GM12875 (cell line): Measurements from ENCODE around the gene TLCD3B.

Source experiments
- H3K4me3 ChIP-seq: one replicate; pipeline ENCODE4 v1.5.1; 2011; ENCODE audit warnings: low read depth, low read length, control low read depth
- CTCF ChIP-seq: IDR thresholded peaks from 2 replicates; pipeline ENCODE4 v1.5.1; 2011; ENCODE audit warnings: low read depth, mild to moderate bottlenecking, control low read depth, inconsistent platforms, low read length, moderate library complexity, borderline replicate concordance; ENCODE audit not compliant: insufficient read depth

The TLCD3B gene

DNA sequence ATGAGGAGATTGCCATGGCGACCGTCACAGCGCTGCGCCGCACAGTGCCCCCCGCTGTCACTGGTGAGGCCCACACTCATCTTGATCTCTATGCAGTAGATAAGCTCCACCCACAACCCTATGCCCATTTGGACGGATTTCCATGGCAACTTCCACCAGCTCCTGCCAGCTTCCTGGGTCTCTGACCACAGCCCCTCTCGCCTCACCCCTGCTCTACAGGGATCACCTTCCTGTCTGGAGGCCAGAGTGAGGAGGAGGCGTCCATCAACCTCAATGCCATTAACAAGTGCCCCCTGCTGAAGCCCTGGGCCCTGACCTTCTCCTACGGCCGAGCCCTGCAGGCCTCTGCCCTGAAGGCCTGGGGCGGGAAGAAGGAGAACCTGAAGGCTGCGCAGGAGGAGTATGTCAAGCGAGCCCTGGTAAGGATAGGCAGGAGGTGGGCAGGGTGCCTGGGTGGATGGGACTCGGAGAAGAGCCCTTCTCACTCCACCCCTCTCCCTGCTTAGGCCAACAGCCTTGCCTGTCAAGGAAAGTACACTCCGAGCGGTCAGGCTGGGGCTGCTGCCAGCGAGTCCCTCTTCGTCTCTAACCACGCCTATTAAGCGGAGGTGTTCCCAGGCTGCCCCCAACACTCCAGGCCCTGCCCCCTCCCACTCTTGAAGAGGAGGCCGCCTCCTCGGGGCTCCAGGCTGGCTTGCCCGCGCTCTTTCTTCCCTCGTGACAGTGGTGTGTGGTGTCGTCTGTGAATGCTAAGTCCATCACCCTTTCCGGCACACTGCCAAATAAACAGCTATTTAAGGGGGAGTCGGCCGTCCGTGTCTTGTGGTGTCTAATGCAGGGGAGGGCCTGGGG lies 38.8 kb upstream of the TLCD3B start:
- no peak for TF ChIP-seq CTCF
- H3K4me3 ChIP-seq: no peak overlapping the region

GRCh38 chr16:30068750-30069610 lies 37.9 kb upstream of the TLCD3B start:
- H3K4me3 ChIP-seq: no peak overlapping the region
- peak; percentile 52; the same call in 1 of the 2 replicates for TF ChIP-seq CTCF

DNA sequence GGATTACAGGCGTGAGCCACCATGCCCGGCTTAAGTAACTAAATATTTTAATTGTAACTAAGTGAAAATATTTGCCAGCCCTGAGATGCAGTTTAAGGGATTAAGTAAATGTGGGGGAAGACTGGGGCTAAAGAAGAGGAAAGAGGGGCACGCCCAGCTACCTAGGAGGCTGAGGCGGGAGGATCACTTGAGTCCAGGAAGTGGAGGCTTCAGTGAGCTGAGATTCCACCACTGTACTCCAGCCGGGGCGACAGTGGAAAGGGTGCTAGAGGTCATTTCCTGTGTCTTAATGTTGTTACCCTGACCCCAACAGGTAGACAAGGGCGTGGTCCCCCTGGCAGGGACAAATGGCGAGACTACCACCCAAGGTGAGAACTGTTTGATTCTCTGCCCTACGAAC lies 37.3 kb upstream of the TLCD3B start:
- H3K4me3 ChIP-seq: no peak overlapping the region
- no peak for TF ChIP-seq CTCF

DNA sequence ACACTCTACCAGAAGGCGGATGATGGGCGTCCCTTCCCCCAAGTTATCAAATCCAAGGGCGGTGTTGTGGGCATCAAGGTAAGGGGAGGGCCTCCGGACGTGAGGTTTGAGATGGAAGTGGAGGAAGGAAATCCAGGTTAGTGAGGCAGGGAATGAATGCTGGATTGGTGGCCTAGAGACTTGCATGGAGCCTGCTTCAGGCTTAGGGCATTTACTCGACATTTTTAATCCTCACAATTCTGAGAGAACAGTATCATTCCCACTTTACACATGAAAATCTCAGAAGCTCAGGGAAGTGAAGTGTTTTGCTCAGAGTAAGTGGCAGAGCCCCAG lies 36.5 kb upstream of the TLCD3B start:
- no peak overlapping the region for H3K4me3 ChIP-seq

DNA sequence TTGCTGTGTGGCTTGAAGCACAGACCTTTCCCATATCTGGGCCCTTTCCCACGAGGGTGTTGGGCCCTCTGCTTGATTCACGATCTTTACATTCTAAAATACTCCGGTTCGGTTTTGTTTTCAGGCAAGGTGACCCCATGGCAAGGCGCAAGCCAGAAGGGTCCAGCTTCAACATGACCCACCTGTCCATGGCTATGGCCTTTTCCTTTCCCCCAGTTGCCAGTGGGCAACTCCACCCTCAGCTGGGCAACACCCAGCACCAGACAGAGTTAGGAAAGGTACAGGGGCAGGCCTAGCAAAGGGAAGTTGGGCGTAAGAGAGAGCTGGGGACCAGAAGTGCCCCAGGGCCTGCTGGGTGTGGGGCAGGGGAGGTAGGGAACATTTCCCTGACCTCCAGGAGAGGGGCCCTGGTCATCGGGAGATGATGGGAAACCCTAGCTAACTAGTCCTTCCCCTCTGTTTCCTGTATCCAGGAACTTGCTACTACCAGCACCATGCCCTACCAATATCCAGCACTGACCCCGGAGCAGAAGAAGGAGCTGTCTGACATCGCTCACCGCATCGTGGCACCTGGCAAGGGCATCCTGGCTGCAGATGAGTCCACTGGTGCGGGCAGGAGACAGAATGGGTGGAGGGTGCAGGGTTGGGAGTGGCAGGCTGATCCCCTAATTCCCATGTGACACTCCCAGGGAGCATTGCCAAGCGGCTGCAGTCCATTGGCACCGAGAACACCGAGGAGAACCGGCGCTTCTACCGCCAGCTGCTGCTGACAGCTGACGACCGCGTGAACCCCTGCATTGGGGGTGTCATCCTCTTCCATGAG lies 35.9 kb upstream of the TLCD3B start:
- peak overlapping the region; percentile 78 for H3K4me3 ChIP-seq
- no peak for TF ChIP-seq CTCF

More for the DNA sequence above, 36.5 kb upstream of the TLCD3B start:
- no peak for TF ChIP-seq CTCF

GRCh38 chr16:30065943-30066760 lies 35.1 kb upstream of the TLCD3B start:
- H3K4me3 ChIP-seq: peak overlapping the region; percentile 78
- no peak for TF ChIP-seq CTCF
